ENCODE measurements around the gene SLC18A3.

DNA sequence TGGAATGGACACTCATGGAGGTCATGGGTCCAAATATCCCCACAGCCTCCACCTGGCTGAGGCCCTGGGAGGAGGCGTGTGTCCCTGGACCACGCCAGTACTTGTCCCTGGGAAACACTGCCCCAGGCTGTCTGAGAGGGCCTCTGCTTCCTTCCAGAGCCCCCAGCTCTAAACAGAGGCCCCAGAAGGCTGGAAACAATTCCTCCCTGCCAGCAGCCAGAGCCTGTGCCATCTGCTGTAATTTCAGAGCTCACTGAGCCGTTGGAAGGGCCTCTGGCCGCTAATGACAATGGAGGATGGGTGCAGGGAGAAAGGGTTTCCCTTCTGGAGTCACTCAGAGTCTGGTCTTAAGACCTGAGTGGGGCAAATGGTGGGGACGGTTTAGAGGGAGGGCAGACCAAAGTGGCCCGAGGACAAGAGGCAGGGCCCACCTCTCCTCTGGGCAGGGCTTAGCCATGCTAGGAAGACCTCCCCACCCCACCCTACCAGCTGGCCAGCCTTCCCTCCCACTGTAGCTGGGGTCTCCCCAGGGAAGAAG, 10.8 kb downstream of the SLC18A3 start:
- TF ChIP-seq, protein P1, sequence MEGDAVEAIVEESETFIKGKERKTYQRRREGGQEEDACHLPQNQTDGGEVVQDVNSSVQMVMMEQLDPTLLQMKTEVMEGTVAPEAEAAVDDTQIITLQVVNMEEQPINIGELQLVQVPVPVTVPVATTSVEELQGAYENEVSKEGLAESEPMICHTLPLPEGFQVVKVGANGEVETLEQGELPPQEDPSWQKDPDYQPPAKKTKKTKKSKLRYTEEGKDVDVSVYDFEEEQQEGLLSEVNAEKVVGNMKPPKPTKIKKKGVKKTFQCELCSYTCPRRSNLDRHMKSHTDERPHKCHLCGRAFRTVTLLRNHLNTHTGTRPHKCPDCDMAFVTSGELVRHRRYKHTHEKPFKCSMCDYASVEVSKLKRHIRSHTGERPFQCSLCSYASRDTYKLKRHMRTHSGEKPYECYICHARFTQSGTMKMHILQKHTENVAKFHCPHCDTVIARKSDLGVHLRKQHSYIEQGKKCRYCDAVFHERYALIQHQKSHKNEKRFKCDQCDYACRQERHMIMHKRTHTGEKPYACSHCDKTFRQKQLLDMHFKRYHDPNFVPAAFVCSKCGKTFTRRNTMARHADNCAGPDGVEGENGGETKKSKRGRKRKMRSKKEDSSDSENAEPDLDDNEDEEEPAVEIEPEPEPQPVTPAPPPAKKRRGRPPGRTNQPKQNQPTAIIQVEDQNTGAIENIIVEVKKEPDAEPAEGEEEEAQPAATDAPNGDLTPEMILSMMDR (IDR thresholded peaks at IDR 0.05; ENCODE audit: low read length) = no peak
- no peak for TF ChIP-seq EZH2 (IDR thresholded peaks at IDR 0.05; ENCODE audit: borderline replicate concordance, low read length)
